K562 (cell line): ENCODE data around the gene ARMC9.
A peak's percentile ranks its signal among the peaks of the same experiment; 100 is the strongest.

Experiments used
- ATF7 ChIP-seq: fragments of 450-650 bp; IDR thresholded peaks from 2 replicates; pipeline ENCODE4 v1.7.1; 2014; ENCODE audit warnings: mild to moderate bottlenecking, moderate library complexity
- CBX5 ChIP-seq: IDR thresholded peaks from 2 replicates; pipeline ENCODE4 v1.6.1; 2014; ENCODE audit warnings: low read depth, borderline replicate concordance
- POLR2A ChIP-seq: fragments of 450-650 bp; conservative IDR thresholded peaks from 2 replicates; pipeline ENCODE4 v1.6.1; 2016
- SMARCB1 ChIP-seq: IDR thresholded peaks from 2 replicates; pipeline ENCODE4 v1.6.1; 2011; ENCODE audit warnings: improper control_type of control experiment, low read depth; ENCODE audit not compliant: insufficient read length
- YBX1 ChIP-seq: fragments of 450-650 bp; IDR thresholded peaks from 2 replicates; pipeline ENCODE4 v1.7.1; 2016; ENCODE audit warnings: mild to moderate bottlenecking
- YY1 ChIP-seq, 3 experiments: IDR thresholded peaks; 2 replicates each; pipeline ENCODE4 v1.6.1; 2011; ENCODE audit warnings: low read length in 2 of 3, mild to moderate bottlenecking in 2 of 3, moderate library complexity in 2 of 3, borderline replicate concordance in 1 of 3, control low read depth in 1 of 3, low read depth in 1 of 3; ENCODE audit not compliant: insufficient read depth in 3 of 3, insufficient replicate concordance in 2 of 3, control insufficient read depth in 1 of 3, insufficient read length in 1 of 3; ENCODE audit errors: extremely low read depth in 1 of 3

GRCh38 chr2:231348704-231349373 lies 150.4 kb downstream of the ARMC9 start:
- TF ChIP-seq SMARCB1 (no peak), YBX1 (no peak), ATF7 (no peak), YY1 (IDR thresholded peaks at IDR 0.05; ENCODE audit: borderline replicate concordance in 1 of 3, control insufficient read depth in 1 of 3, extremely low read depth in 1 of 3, insufficient read depth in 3 of 3, insufficient read length in 1 of 3, insufficient replicate concordance in 2 of 3, low read depth in 1 of 3, low read length in 2 of 3) (no peak), POLR2A (peak; percentile 62), CBX5 (no peak)
